Upper lobe of left lung (tissue), 6 donors: ENCODE data around the gene TP53I11. TPM values are rescaled to one million over a fixed set of nuclear protein-coding genes. Genes with fewer than 3 reads are reported as not detected.

Experiments
- ATAC-seq, 2 donors: fragments of 200-7000 bp; cut with Tn5 transposase; one replicate each; pipeline ENCODE4 v1.9.1; 2022; ENCODE audit warnings: mild to moderate bottlenecking in 2 of 2, moderate library complexity in 2 of 2; ENCODE audit not compliant: low FRiP score in 2 of 2
- DNase-seq, 2 donors: peaks; one replicate each; pipeline ENCODE4 v3.0.0-alpha.2; 2019 to 2020
- H3K27ac ChIP-seq, 4 donors: fragments of 200-600 bp; sonication (generic); one replicate each; pipeline ENCODE4 v1.5.1; 2016 to 2019
- H3K27me3 ChIP-seq, 4 donors: fragments of 200-600 bp; sonication (generic); one replicate each; pipeline ENCODE4 v1.5.1; 2017 to 2019
- H3K36me3 ChIP-seq, 4 donors: fragments of 200-600 bp; sonication (generic); one replicate each; pipeline ENCODE4 v1.5.1; 2016 to 2019
- H3K4me1 ChIP-seq, 4 donors: fragments of 200-600 bp; sonication (generic); one replicate each; pipeline ENCODE4 v1.5.1; 2018 to 2019
- H3K4me3 ChIP-seq, 4 donors: fragments of 200-600 bp; sonication (generic); one replicate each; pipeline ENCODE4 v1.5.1; 2017 to 2019; ENCODE audit warnings: mild to moderate bottlenecking in 2 of 4, moderate library complexity in 1 of 4
- H3K9me3 ChIP-seq, 4 donors: fragments of 200-600 bp; sonication (generic); one replicate each; pipeline ENCODE4 v1.5.1; 2018 to 2019
- EP300 ChIP-seq, 4 donors: sonication (generic); formaldehyde crosslinking; IDR thresholded peaks; one replicate each; pipeline ENCODE4 v1.5.1; 2017; ENCODE audit warnings: antibody characterized with exemption in 4 of 4, control low read depth in 2 of 4
- POLR2A ChIP-seq, 4 donors: fragments of 450-650 bp; IDR thresholded peaks; one replicate each; pipeline ENCODE4 v1.5.1; 2016 to 2017; ENCODE audit warnings: antibody characterized with exemption in 4 of 4, mild to moderate bottlenecking in 2 of 4
- POLR2AphosphoS5 ChIP-seq, 2 donors: sonication (generic); formaldehyde crosslinking; IDR thresholded peaks; one replicate each; pipeline ENCODE4 v1.5.1; 2017; ENCODE audit warnings: antibody characterized with exemption in 2 of 2
- WGBS, 2 donors: methylation state at CpG; one replicate each; pipeline ENCODE4 v1.1.5; 2017 to 2018; 5-methylcytosine and 5-hydroxymethylcytosine counted together
- total RNA-seq, 6 donors: library from RNA; depleted of rRNA in 4 of 6; stranded (reverse); fragments of >200 nt in 4 of 6; gene quantifications; one replicate each; pipeline versions ENCODE4 v1.1.0 to v1.2.1, GENCODE V29; 2016 to 2021
- TF ChIP-seq, protein P1 (sequence below), 6 experiments: fragments of 450-650 bp in 4 of 6; fragments of 200-600 bp in 2 of 6; sonication (generic) in 2 of 6; IDR thresholded peaks; one replicate each; pipeline ENCODE4 v1.5.1; 2016 to 2019; ENCODE audit warnings: antibody characterized with exemption in 6 of 6
- donor health status: DM: no; HTN: no; CAD: no; lungs with moderate emphysema.
- donor health status: DM: no; HTN: yes; CAD: no; lungs with severe emphysema.

Gene TP53I11
- total RNA-seq, 6 donors from 2014 or later: 55.3 to 127 (median 101) TPM

DNA sequence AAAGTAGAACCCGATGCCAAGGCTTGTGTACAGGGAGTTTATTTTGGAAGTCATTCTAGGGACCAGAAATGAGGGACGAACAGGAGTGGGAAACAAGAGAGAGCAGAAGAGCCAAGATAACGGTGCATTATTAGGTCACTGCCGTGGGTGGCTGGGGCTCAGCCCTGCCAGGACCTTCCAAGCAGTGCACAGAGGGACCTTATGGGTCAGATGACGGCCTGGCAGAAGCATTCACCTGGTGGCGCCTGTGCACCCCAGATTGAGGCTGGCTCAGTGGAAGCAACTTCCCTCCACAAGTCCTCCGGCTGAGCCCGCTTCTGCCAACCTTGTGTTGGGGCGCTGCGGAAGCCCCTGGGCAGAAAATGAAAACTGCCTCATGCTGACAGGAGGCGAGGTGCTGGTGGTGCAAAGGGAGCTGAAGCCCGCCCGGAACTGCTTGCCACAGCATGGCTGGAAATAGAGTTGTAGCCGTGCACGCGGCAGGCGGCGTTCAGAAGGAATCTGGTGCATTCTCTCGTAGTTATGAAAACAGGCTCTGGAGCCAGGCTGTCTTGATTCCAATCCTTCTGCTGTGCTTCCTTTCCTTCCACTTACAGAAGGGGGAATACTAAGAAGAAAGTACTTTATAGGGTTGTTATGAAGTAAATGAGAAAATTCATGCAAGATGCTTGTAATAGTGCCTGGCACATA, 22.2 kb upstream of the TP53I11 start:
- peaks cover 6 to 13% (median 10%) of the 10 kb centered on the region in 4 donors for H3K4me1 ChIP-seq
- H3K4me3 ChIP-seq: no peak overlapping the region
- H3K27ac ChIP-seq: no peak overlapping the region
- no peaks in the 10 kb centered on the region for H3K9me3 ChIP-seq
- no peaks in the 10 kb centered on the region for H3K36me3 ChIP-seq
- no peaks in the 10 kb centered on the region for H3K27me3 ChIP-seq
- DNase-seq (no peak), ATAC-seq (no peak)
- TF ChIP-seq POLR2A (IDR thresholded peaks at IDR 0.05) (no peak), EP300 (IDR thresholded peaks at IDR 0.05) (no peak), POLR2AphosphoS5 (IDR thresholded peaks at IDR 0.05) (no peak)
- 88 to 92% methylated on average over 17 to 19 of the region's 19 CpGs for WGBS, 2 donors

DNA sequence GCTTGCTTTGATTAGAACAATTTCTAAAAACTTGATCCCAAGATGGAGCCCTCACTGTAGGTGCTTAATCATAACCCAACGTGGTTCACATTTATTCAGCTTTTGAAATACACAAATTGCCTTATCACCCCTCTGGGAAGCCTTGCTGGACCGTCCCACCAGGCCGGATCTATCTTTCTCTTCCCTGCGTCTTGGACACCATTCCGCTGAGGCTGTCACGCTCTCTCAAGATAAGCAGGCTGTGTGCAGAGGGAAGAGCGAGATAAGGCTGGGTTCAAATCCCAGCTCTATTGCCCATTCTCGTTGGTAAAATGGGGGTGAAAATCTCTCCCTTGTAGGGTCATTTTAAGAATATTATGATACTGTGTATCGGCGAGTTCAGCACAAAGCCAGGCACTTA, 20.5 kb upstream of the TP53I11 start:
- DNase-seq: no peak
- Histone ChIP-seq H3K36me3 (no peaks in the 10 kb centered on the region), H3K4me1 (peaks cover 0 to 18% (median 9%) of the 10 kb centered on the region in 4 donors), H3K27ac (peak overlapping the region in 1 of 4 donors; percentile 69), H3K27me3 (no peaks in the 10 kb centered on the region), H3K4me3 (no peak overlapping the region), H3K9me3 (no peaks in the 10 kb centered on the region)
- 93 to 97% methylated on average over 10 of the region's 10 CpGs for WGBS, 2 donors
- TF ChIP-seq EP300 (IDR thresholded peaks at IDR 0.05): no peak
- TF ChIP-seq POLR2A (IDR thresholded peaks at IDR 0.05): no peak
- TF ChIP-seq, protein P1, sequence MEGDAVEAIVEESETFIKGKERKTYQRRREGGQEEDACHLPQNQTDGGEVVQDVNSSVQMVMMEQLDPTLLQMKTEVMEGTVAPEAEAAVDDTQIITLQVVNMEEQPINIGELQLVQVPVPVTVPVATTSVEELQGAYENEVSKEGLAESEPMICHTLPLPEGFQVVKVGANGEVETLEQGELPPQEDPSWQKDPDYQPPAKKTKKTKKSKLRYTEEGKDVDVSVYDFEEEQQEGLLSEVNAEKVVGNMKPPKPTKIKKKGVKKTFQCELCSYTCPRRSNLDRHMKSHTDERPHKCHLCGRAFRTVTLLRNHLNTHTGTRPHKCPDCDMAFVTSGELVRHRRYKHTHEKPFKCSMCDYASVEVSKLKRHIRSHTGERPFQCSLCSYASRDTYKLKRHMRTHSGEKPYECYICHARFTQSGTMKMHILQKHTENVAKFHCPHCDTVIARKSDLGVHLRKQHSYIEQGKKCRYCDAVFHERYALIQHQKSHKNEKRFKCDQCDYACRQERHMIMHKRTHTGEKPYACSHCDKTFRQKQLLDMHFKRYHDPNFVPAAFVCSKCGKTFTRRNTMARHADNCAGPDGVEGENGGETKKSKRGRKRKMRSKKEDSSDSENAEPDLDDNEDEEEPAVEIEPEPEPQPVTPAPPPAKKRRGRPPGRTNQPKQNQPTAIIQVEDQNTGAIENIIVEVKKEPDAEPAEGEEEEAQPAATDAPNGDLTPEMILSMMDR (IDR thresholded peaks at IDR 0.05): no peak
- TF ChIP-seq POLR2AphosphoS5 (IDR thresholded peaks at IDR 0.05): no peak
- ATAC-seq: no peak

DNA sequence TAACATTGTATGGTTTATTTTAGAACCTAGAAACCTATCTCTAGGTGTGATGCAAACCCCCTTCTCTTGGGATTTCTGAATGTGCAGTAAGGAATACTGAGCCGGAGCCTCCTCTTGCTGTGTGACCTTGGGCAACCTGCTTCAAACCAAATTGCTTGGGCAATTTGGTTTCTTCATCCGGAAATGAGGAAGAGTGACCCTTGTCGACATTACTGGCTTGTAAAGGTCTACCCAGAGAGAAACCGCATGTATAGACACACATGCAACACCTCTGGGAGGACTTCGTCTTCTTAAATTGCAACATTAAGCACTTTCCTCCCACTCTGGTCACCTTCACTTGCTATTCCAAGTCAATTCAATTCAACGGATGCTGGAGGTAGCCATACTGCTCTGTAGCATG, 19.6 kb upstream of the TP53I11 start:
- ATAC-seq: no peak
- H3K36me3 ChIP-seq: no peaks in the 10 kb centered on the region
- TF ChIP-seq POLR2A (IDR thresholded peaks at IDR 0.05) (no peak), POLR2AphosphoS5 (IDR thresholded peaks at IDR 0.05) (no peak), EP300 (IDR thresholded peaks at IDR 0.05) (no peak)
- TF ChIP-seq, protein P1 (IDR thresholded peaks at IDR 0.05): no peak
- DNase-seq: no peak
- H3K9me3 ChIP-seq: no peaks in the 10 kb centered on the region
- H3K4me1 ChIP-seq: peaks cover 0 to 20% (median 12%) of the 10 kb centered on the region in 4 donors
- no peaks in the 10 kb centered on the region for H3K27me3 ChIP-seq
- H3K4me3 ChIP-seq: no peak overlapping the region
- WGBS, 2 donors: 74 to 84% methylated on average over 4 to 6 of the region's 6 CpGs
- H3K27ac ChIP-seq: peak overlapping the region in 1 of 4 donors; percentile 69

DNA sequence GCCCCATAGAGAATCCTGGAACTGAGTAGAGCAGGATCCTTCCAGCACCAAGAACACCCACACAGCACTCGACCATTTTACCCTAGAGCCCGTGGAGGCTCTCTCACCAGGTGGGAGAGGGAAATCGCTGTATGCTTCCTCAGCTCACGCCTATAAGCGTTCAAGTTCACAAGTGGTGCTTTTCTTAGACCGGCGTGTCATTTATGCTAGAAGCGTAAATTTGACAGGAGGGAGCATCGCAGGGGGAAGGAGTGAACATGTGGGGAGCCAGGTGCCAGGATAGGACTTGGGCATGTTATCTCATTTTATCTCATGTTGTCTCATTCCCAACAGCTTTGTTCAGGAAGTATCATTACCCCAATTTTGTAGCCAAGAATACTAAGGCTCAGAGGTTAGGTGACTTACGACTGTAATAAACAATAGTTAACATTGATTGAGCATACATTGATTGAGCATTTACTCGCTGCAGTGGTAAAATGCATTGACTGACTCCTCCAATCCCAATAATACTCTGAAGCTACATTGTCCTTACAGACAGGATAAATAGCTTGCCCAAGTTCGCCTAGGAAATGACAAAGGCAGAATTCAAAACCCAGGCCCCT, 19.1 kb upstream of the TP53I11 start:
- Histone ChIP-seq H3K4me3 (no peak overlapping the region), H3K4me1 (peaks cover 0 to 20% (median 12%) of the 10 kb centered on the region in 4 donors), H3K27me3 (no peaks in the 10 kb centered on the region), H3K27ac (peak overlapping the region in 1 of 4 donors; percentile 69), H3K36me3 (no peaks in the 10 kb centered on the region), H3K9me3 (no peaks in the 10 kb centered on the region)
- DNase-seq: no peak
- 85 to 91% methylated on average over 12 of the region's 12 CpGs for WGBS, 2 donors
- TF ChIP-seq POLR2A (IDR thresholded peaks at IDR 0.05) (no peak), EP300 (IDR thresholded peaks at IDR 0.05) (no peak), POLR2AphosphoS5 (IDR thresholded peaks at IDR 0.05) (no peak)
- TF ChIP-seq, protein P1 (IDR thresholded peaks at IDR 0.05): no peak
- no peak for ATAC-seq

DNA sequence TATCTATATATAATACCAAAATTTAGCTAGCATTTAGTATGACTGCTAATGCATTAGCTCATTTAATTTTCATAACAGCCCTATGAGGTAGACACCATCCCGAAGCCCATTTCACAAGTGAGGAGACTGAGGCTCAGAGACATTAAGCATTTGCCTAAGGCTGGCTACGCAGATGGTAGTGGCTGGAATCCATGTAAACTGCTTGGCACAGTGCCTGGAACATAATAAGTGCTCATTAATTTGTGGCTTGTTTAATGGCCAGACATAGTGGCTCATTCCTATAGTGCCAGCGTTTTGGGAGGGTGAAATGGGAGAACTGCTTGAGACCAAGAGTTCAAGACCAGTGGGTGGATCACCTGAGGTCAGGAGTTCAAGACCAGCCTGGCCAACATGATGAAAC, 17.8 kb upstream of the TP53I11 start:
- peaks cover 5 to 27% (median 15%) of the 10 kb centered on the region in 4 donors for H3K4me1 ChIP-seq
- no peaks in the 10 kb centered on the region for H3K9me3 ChIP-seq
- TF ChIP-seq POLR2A (IDR thresholded peaks at IDR 0.05): no peak
- H3K27ac ChIP-seq: no peak overlapping the region
- H3K27me3 ChIP-seq: no peaks in the 10 kb centered on the region
- ATAC-seq: no peak
- H3K36me3 ChIP-seq: no peaks in the 10 kb centered on the region
- no peak for DNase-seq
- WGBS, 2 donors: 68 to 80% methylated on average over 3 of the region's 3 CpGs
- H3K4me3 ChIP-seq: no peak overlapping the region
